H7 (cell line): ENCODE measurements around the gene RITA1. TPM values are rescaled to one million over a fixed set of nuclear protein-coding genes. Genes with fewer than 3 reads are reported as not detected.

Experiments
- DNase-seq: peaks from one replicate; pipeline ENCODE4 v3.0.0; 2012
- H3K27me3 ChIP-seq: 2 replicates; pipeline ENCODE4 v1.6.0; 2011; ENCODE audit warnings: mild to moderate bottlenecking, low read length; ENCODE audit not compliant: control insufficient read depth, insufficient read depth
- H3K36me3 ChIP-seq: replicated peaks from 2 replicates; pipeline ENCODE4 v1.5.1; 2011; ENCODE audit warnings: low read length; ENCODE audit not compliant: control insufficient read depth, insufficient read depth
- H3K4me3 ChIP-seq: 2 replicates; pipeline ENCODE4 v1.5.1; 2011; ENCODE audit warnings: low read depth, mild to moderate bottlenecking, control low read depth, low read length, moderate library complexity; ENCODE audit not compliant: insufficient read depth
- total RNA-seq: library from RNA; depleted of rRNA; stranded (reverse); fragments of >200 nt; shearing (Covaris generic); gene quantifications from 2 replicates; pipeline ENCODE4 v1.2.3, GENCODE V29; 2014

Gene RITA1
- total RNA-seq, 1 experiment from 2014 or later, result 42.3 TPM

- Histone ChIP-seq H3K36me3 (no peaks in the 10 kb centered on the region), H3K27me3 (peaks cover 6% of the 10 kb centered on the region), H3K4me3 (no peak overlapping the region)
- DNase-seq, result no peak
These were observed 38.5 kb upstream of the RITA1 start for GRCh38 chr12:113146999-113147398.

DNA sequence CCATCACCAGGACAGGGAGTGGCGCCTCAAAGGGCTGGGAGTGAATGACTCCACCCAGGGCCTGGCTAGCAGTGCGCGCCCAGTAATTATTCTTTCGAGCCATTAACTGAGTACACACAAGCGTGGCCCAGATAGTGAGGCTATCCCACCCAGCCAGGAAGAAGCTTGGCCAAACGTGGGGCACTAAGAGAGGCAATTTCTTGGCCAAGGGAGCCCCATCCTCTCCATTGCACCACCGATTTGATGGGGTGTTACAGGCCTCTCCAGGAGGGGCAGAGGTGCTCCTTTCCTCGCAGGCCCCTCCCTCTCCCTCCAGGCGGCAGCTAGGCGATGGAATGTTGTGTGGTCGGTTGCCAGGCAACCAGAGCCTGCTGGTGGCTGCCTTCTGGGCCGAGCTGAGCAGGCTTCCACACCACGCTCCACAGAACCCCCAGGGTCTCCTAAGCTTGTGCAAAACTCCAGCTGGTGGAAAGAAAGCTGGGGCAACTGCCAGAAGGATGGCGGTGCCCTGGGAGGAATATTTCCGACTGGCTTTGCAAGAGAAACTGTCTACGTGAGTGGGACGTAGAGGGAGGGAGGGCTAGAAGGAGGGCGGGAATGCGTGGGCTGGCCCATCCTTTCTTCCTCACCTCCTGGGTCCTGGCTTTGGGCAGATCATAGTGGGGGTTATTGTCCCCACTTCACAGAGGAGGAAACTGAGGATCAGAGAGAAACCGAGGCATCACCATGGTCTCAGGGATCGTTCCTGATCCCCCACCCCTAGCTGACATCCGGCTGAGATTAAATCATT is 36.0 kb upstream of the RITA1 start, which contains the start of gene CFAP73:
Gene CFAP73 (plus strand): TSS at position 364 of the 790 bp plus-strand sequence. CDS start 134 bp downstream, at position 498.
- peak; percentile 95 for DNase-seq
- Histone ChIP-seq H3K4me3 (no peak within 1 kb of the TSS; the same call in 1 of the 2 replicates), H3K27me3 (peaks cover 30% of the 10 kb centered on the region), H3K36me3 (no peaks in the 10 kb centered on the region)

- Histone ChIP-seq H3K36me3 (no peaks in the 10 kb centered on the region), H3K27me3 (peaks cover 40% of the 10 kb centered on the region), H3K4me3 (no peak overlapping the region)
- no peak for DNase-seq
These were observed 33.9 kb upstream of the RITA1 start for GRCh38 chr12:113151655-113152054.

DNA sequence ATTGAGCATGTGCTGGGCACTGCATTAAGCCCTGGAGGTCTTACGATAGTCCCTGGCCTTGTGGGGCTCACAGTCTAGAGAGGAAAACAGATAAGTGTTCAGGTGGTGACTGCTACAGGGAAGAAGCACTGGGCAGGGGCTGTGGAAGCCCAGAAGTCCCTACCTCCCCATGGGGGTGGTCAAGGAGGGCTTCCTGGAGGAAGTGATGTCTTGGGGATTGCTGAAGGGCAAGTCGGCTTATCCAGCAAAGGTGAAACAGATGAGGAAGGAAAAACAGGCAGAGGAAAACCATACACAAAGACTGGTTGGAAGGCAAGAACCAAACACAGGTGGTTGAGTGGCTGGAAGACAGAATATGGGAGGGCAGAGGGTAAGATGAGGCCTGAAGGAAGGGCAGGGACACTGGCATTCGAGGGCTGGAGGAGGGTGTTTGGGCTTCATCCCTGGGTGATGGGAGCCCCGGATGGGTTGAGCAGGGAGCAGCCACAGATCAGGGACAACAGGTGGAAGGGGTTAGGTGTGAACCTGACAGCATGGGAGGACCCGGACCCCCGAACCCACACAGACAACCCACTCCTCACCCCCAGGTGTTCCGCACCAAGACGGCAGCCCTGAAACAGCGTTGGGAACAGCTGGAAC is 33.2 kb upstream of the RITA1 start:
- Histone ChIP-seq H3K27me3 (peaks cover 40% of the 10 kb centered on the region), H3K4me3 (peak overlapping the region; percentile 58; the same call in 1 of the 2 replicates), H3K36me3 (no peaks in the 10 kb centered on the region)
- no peak for DNase-seq

DNA sequence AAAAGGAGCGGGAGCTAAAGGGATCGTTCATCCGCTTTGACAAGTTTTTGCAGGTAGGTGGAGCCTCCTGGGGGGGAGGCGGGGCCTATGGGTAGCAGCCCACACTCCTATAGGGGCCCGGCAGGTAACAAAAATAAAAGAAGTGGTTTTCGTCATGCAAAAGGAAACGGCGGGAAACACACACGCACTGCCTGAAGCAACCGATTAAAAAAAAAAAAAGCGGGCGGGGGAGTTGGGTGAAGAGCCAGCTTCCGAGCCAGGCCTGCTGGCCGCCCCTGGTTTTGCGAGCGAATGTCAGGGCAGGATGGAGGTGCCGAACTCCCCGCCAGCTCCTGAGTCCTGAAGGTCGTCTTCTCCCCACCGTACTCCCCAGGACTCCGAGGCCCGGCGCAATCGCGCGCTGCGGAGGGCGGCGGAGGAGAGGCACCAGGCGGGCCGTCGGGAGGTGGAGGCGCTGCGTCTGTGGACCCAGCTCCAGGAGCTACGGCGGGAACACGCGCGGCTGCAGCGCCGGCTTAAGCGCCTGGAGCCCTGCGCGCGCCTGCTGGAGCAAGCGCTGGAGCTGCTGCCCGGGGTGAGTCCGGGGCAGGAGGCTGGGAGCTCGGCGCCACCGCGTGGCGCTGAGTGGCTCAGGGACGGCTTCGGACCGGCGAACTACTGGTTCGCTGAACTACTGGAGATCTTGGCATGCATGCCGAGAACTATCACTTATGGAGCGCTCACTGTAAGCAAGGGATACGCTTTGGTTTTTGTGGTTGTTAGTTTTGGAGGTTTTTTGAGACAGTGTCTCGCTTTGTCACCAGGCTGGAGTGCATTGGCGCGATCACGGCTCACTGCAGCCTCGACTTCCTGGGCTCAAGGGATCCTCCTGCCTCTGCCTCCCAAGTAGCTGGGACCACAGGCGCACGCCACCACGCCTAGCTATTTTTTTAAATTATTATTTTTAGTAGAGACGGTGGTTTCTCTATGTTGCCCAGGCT is 32.4 kb upstream of the RITA1 start:
- peak; percentile 94 for DNase-seq

DNA sequence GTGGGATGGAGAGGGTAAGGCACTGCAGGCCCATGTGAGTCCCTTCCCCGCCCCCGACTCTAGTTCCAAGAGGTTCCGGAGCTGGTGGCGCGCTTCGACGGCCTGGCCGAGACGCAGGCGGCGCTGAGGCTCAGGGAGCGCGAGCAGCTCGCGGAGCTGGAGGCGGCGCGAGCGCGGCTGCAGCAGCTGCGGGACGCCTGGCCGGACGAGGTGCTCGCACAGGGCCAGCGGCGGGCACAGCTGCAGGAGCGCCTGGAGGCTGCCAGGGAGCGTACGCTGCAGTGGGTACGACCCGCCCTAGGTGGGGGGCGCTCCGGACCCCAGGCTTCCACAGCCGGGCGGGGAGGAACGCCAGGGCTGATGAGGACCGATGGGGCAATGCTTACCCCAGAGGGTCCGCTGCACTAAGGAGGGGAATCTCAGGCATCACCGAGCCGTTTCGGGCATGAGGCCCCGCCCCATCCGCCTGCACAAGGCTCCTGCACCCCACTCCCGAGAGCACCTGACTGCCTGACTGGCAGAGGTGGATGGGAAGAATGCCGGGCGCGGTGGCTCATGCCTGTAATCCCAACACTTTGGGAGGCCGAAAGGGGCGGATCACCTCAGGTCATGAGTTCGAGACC is 31.1 kb upstream of the RITA1 start:
- peaks cover 3% of the 10 kb centered on the region for H3K36me3 ChIP-seq
- H3K4me3 ChIP-seq, result peak overlapping the region; percentile 43
- peaks cover 40% of the 10 kb centered on the region for H3K27me3 ChIP-seq
- peak; percentile 94 for DNase-seq

More for the DNA sequence above, 32.4 kb upstream of the RITA1 start:
- H3K4me3 ChIP-seq, result peak overlapping the region; percentile 58
- H3K36me3 ChIP-seq, result peaks cover 1% of the 10 kb centered on the region
- peaks cover 40% of the 10 kb centered on the region for H3K27me3 ChIP-seq

GRCh38 chr12:113155060-113155459 is 30.5 kb upstream of the RITA1 start:
- no peak for DNase-seq
- Histone ChIP-seq H3K27me3 (peaks cover 40% of the 10 kb centered on the region), H3K4me3 (no peak overlapping the region; the same call in 1 of the 2 replicates), H3K36me3 (peaks cover 6% of the 10 kb centered on the region)

DNA sequence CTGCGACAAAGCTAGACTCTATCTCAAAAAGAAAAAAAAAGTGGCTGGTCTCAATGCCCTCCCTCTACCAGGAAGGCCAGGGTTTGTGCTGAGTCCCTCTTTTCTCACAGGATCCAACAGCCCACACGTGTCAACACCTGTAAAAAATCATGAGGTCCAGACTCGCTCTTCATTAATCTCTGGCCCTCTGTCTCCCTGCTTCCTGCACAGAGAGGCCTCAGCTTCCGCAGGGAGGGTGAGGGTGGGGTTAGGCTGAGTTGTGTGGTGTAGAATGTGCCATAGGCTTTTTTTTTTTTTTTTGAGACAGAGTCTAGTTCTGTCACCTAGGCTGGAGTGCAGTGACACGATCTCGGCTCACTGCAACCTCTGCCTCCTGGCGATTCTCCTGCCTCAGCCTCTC is 29.9 kb upstream of the RITA1 start:
- DNase-seq, result no peak
- H3K4me3 ChIP-seq, result no peak overlapping the region
- H3K27me3 ChIP-seq, result peaks cover 38% of the 10 kb centered on the region
- peaks cover 11% of the 10 kb centered on the region for H3K36me3 ChIP-seq

DNA sequence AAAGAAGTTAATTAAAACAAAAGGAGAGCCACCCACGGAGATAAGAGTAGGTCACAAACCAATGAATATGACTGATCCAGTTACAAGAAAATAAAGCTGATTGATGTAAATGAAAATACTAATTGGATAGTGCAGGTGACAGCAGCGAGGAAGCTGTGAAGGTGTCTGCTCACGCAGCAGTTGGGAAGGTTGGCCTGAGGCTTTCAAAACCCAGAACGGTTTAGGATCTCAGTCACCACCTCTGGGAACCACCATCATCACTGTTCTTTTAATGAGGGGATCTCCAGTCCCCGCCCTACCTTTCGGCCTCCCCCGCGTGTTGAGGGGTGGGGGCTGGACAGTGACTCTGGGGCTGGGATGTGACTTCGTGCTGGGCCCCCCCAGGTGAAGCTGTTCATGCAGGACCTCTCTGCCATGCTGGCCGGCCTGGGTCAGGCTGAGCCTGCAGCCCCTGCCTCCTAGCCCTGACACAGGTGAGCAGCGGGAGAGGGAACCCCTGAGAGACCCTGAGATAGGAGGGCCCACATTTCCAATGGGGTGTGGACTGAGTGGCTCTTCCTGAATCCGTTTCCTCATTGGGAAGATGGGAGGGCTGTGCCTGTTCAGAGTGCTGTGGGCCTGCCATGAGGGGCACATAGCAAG is 28.2 kb upstream of the RITA1 start:
- no peak for DNase-seq
- Histone ChIP-seq H3K4me3 (no peak overlapping the region), H3K36me3 (peaks cover 14% of the 10 kb centered on the region), H3K27me3 (peaks cover 31% of the 10 kb centered on the region)

GRCh38 chr12:113158439-113159203 is 26.9 kb upstream of the RITA1 start:
- Histone ChIP-seq H3K36me3 (peaks cover 15% of the 10 kb centered on the region), H3K27me3 (peaks cover 19% of the 10 kb centered on the region), H3K4me3 (no peak overlapping the region)
- no peak for DNase-seq

- Histone ChIP-seq H3K4me3 (no peak overlapping the region), H3K36me3 (peaks cover 18% of the 10 kb centered on the region), H3K27me3 (peaks cover 7% of the 10 kb centered on the region)
- DNase-seq, result no peak
These were observed 25.6 kb upstream of the RITA1 start for GRCh38 chr12:113159937-113160336.

DNA sequence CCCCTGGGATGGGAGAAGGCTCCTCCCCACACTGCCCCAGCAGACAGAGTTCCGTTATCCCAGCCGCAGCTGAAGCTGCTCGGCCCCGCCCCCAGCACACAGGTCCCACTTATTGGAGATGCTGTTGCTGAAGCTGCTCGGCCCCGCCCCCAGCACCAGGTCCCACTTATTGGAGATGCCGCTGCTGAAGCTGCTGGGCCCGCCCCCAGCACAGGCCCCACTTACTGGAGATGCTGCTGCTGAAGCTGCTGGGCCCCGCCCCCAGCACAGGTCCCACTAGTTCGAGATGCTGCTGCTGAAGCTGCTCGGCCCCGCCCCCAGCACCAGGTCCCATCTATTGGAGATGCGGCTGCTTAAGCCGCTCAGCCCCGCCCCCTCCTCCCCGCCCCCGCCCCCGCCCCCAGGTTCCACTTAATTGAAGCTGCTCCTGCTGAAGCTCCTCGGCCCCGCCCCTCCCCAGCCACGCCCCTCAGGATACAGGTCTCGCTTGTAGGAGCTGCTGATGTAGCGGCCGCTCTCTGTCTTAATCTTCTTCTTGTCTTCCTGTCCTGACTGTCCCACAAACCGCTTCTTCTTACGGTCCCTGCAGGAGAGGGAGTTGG is 24.0 kb upstream of the RITA1 start:
- Histone ChIP-seq H3K36me3 (peaks cover 22% of the 10 kb centered on the region), H3K4me3 (no peak overlapping the region), H3K27me3 (no peaks in the 10 kb centered on the region; the same call in 1 of the 2 replicates)
- peak; percentile 99 for DNase-seq
